ENCODE measurements around the gene ADGRG4.

Gene ADGRG4

DNA sequence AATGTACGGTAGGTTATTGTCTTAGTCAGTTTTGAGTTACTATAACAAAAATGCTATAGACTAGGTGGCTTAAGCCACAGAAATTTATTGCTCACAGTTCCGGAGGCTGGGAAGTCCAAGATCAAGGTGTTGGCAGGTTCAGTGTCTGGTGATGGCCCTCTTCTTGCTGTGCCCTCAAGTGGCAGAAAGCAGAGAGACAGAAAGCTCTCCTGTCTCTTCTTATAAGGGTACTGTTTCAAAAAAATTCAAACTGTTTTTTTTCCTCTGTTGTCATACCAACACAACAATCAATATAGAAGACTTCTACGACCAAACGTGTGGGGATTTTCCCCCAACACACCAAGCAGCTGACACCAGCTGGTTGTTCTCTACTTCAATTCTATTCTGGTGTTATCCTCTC is 53.4 kb downstream of the ADGRG4 start:
- no peaks in the 10 kb centered on the region for H3K9me3 ChIP-seq
- TF ChIP-seq, protein P1, sequence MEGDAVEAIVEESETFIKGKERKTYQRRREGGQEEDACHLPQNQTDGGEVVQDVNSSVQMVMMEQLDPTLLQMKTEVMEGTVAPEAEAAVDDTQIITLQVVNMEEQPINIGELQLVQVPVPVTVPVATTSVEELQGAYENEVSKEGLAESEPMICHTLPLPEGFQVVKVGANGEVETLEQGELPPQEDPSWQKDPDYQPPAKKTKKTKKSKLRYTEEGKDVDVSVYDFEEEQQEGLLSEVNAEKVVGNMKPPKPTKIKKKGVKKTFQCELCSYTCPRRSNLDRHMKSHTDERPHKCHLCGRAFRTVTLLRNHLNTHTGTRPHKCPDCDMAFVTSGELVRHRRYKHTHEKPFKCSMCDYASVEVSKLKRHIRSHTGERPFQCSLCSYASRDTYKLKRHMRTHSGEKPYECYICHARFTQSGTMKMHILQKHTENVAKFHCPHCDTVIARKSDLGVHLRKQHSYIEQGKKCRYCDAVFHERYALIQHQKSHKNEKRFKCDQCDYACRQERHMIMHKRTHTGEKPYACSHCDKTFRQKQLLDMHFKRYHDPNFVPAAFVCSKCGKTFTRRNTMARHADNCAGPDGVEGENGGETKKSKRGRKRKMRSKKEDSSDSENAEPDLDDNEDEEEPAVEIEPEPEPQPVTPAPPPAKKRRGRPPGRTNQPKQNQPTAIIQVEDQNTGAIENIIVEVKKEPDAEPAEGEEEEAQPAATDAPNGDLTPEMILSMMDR (IDR thresholded peaks at IDR 0.05), result no peak

DNA sequence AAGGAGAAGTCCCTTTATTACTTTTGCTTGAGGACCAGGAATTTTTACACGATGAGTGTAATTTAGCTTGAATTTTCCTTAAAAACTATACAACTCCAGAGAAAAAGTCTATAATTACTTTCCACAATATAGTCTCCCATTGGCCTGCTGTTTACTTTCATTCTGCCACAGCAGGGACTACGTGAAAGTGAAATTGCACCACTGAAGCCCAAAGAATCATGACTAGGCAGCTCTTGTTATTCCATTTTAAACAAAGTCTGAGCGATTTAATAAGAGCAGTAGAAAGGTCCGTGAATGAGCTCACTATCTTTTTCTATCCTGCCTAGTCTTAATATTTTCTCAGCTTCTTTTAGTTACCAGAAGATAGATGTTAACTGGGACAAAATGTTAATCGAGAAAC is 68.6 kb downstream of the ADGRG4 start:
- no peak for DNase-seq
- Histone ChIP-seq H3K4me1 (no peaks in the 10 kb centered on the region), H3K27ac (no peak overlapping the region), H3K36me3 (no peaks in the 10 kb centered on the region), H3K9me3 (no peaks in the 10 kb centered on the region), H3K4me3 (no peak overlapping the region), H3K27me3 (no peaks in the 10 kb centered on the region)
- TF ChIP-seq, protein P1 (IDR thresholded peaks at IDR 0.05), result no peak
- intact Hi-C loops (cut with DNase I; ENCODE audit: low total_unique reads), result no loop called here

More for the DNA sequence above, 53.4 kb downstream of the ADGRG4 start:
- H3K27ac ChIP-seq, result no peak overlapping the region
- no peak for DNase-seq
- H3K4me3 ChIP-seq, result no peak overlapping the region
- H3K27me3 ChIP-seq, result no peaks in the 10 kb centered on the region
- H3K4me1 ChIP-seq, result no peaks in the 10 kb centered on the region
- H3K36me3 ChIP-seq, result no peaks in the 10 kb centered on the region
- intact Hi-C loops (cut with DNase I; ENCODE audit: low total_unique reads), result no loop called here

DNA sequence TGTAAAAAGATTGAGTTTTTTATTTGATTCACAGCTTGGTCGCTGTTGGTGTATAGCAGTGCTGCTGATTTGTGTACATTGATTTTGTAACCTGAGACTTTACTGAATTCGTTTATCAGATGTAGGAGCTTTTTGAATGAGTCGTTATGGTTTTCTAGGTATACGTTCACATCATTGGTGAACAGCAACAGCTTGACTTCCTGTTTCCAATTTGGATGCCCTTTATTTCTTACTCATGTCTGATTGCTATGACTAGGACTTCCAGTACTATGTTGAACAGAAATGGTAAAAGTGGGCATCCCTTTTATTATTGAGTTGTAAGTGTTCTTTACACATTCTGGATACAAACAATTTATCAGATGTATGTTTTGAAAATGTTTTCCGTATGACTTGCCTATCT is 76.0 kb downstream of the ADGRG4 start:
- no peak for DNase-seq
- TF ChIP-seq, protein P1 (IDR thresholded peaks at IDR 0.05), result no peak
- H3K36me3 ChIP-seq, result no peaks in the 10 kb centered on the region
- H3K4me3 ChIP-seq, result no peak overlapping the region
- H3K4me1 ChIP-seq, result no peaks in the 10 kb centered on the region
- intact Hi-C loops (cut with DNase I; ENCODE audit: low total_unique reads), result no loop called here
- no peaks in the 10 kb centered on the region for H3K9me3 ChIP-seq
- H3K27ac ChIP-seq, result no peak overlapping the region
- H3K27me3 ChIP-seq, result no peaks in the 10 kb centered on the region

DNA sequence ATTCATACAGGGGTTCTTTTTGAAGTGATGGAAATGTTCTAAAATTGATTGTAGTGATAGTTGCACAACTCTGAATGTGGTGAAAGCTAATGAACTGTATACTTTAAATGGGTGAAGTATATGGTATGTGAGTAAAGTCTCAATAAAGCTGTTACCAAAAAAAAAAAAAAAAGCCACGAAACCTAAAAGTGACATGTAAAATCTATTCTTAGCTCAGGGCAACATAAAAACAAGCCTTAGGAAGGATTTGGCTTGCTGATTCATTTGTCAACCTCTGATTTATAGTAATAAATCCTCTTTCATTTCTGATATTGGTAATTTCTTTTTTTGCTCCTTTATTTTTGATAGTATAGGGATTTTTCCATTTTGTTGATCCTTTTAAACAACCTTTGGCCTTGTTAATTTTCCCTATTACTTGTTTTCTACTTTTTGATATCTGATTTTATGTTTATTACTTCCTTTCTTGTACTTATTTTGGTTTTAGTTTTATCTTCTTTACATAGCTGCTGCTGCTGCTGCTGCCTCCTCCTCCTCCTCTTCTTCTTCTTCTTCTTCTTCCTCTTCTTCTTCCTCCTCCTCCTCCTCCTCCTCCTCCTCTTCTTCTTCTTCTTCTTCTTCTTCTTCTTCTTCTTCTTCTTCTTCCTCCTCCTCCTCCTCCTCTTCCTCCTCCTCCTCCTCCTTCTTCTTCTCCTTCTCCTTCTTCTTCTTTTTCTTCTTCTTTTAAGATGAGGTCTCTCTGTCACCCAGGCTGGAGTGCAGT is 79.4 kb downstream of the ADGRG4 start:
- H3K27ac ChIP-seq, result no peak overlapping the region
- no peak overlapping the region for H3K4me3 ChIP-seq
- TF ChIP-seq, protein P1 (IDR thresholded peaks at IDR 0.05), result no peak
- no peak for DNase-seq
- H3K4me1 ChIP-seq, result no peaks in the 10 kb centered on the region
- H3K9me3 ChIP-seq, result no peaks in the 10 kb centered on the region
- H3K27me3 ChIP-seq, result no peaks in the 10 kb centered on the region
- intact Hi-C loops (cut with DNase I; ENCODE audit: low total_unique reads), result no loop called here
- no peaks in the 10 kb centered on the region for H3K36me3 ChIP-seq

DNA sequence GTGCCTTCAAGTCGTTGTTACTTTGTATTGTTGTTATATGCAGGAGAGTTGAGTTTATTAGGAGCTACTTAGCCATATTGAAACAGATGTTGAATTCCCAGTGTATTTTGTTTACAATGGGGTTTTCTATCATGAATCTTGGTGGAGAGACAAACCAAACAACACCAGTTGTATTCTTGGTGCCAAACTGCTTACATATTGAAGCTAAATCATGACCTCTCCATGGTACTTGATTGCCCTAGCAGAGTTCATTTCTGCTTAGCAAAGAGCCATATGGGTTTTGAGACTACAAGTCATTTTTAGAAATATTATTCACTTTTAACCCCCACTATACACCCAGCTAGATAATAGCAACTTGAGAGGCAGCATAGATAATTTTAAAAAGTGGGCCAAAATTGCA is 85.4 kb downstream of the ADGRG4 start:
- TF ChIP-seq, protein P1 (IDR thresholded peaks at IDR 0.05), result no peak
- no peaks in the 10 kb centered on the region for H3K36me3 ChIP-seq
- intact Hi-C loops (cut with DNase I; ENCODE audit: low total_unique reads), result no loop called here
- H3K4me3 ChIP-seq, result no peak overlapping the region
- no peaks in the 10 kb centered on the region for H3K27me3 ChIP-seq
- H3K4me1 ChIP-seq, result no peaks in the 10 kb centered on the region
- no peak for DNase-seq
- H3K9me3 ChIP-seq, result no peaks in the 10 kb centered on the region
- H3K27ac ChIP-seq, result no peak overlapping the region

All from tibial artery (tissue), 4 donors.